ENCODE results near the gene RAB35.

GRCh38 chr12:120086801-120087621 is 29.5 kb downstream of the RAB35 start:
- TF ChIP-seq CTCF (IDR thresholded peaks at IDR 0.05; ENCODE audit: insufficient read depth, low read length, poor library complexity, severe bottlenecking) (peak; percentile 80), EZH2phosphoT487 (conservative IDR thresholded peaks at IDR 0.05; ENCODE audit: low read length) (no peak)
